Osteoblast (primary cell): ENCODE measurements around the gene SPAG16. TPM values are rescaled to one million over a fixed set of nuclear protein-coding genes. Genes with fewer than 3 reads are reported as not detected.
A peak's percentile ranks its signal among the peaks of the same experiment; 100 is the strongest.

ENCODE experiments used
- DNase-seq: peaks from one replicate; pipeline ENCODE4 v3.0.0; 2011; ENCODE audit warnings: low spot score, mixed read lengths; ENCODE audit not compliant: insufficient read length; ENCODE audit errors: missing footprints
- H2AFZ ChIP-seq: 2 replicates; pipeline ENCODE4 v1.6.0; 2011; ENCODE audit warnings: mild to moderate bottlenecking, low read length
- H3K27ac ChIP-seq: 2 replicates; pipeline ENCODE4 v1.5.1; 2011; ENCODE audit warnings: mild to moderate bottlenecking, low read depth, low read length, moderate library complexity
- H3K27me3 ChIP-seq: 2 replicates; pipeline ENCODE4 v1.6.0; 2012; ENCODE audit warnings: mild to moderate bottlenecking, control low read depth, inconsistent platforms, low read length, moderate library complexity; ENCODE audit not compliant: insufficient read depth
- H3K36me3 ChIP-seq: 2 replicates; pipeline ENCODE4 v1.5.1; 2011; ENCODE audit warnings: mild to moderate bottlenecking, low read length, control low read depth, moderate library complexity; ENCODE audit not compliant: insufficient read depth
- H3K4me1 ChIP-seq: 2 replicates; pipeline ENCODE4 v1.5.1; 2011; ENCODE audit warnings: mild to moderate bottlenecking, low read length, control low read depth, moderate library complexity; ENCODE audit not compliant: insufficient read depth
- H3K4me2 ChIP-seq: 2 replicates; pipeline ENCODE4 v1.6.0; 2011; ENCODE audit warnings: mild to moderate bottlenecking, low read length; ENCODE audit not compliant: insufficient read depth
- H3K4me3 ChIP-seq: fragments of 200-600 bp; sonication (generic); 3 replicates; pipeline ENCODE4 v1.5.1; 2012; ENCODE audit warnings: mild to moderate bottlenecking, low read length, inconsistent platforms; ENCODE audit not compliant: insufficient read depth
- H3K79me2 ChIP-seq: 2 replicates; pipeline ENCODE4 v1.6.0; 2012; ENCODE audit warnings: mild to moderate bottlenecking, low read length, control low read depth, inconsistent platforms; ENCODE audit not compliant: insufficient read depth
- H3K9me3 ChIP-seq: 2 replicates; pipeline ENCODE4 v1.5.1; 2011; ENCODE audit warnings: low read depth, low read length, control low read depth
- H4K20me1 ChIP-seq: 2 replicates; pipeline ENCODE4 v1.6.0; 2012; ENCODE audit warnings: mild to moderate bottlenecking, low read length, control low read depth; ENCODE audit not compliant: insufficient read depth
- CTCF ChIP-seq: IDR thresholded peaks from 2 replicates; pipeline ENCODE4 v1.5.1; 2011; ENCODE audit warnings: mild to moderate bottlenecking, low read depth, low read length, moderate library complexity; ENCODE audit errors: extremely low read depth
- total RNA-seq: library from RNA; depleted of rRNA; stranded (reverse); fragments of >200 nt; gene quantifications from 2 replicates; pipeline ENCODE4 v1.2.3, GENCODE V29; 2012

SPAG16 gene
- total RNA-seq, 1 donor = 47.8 TPM

DNA sequence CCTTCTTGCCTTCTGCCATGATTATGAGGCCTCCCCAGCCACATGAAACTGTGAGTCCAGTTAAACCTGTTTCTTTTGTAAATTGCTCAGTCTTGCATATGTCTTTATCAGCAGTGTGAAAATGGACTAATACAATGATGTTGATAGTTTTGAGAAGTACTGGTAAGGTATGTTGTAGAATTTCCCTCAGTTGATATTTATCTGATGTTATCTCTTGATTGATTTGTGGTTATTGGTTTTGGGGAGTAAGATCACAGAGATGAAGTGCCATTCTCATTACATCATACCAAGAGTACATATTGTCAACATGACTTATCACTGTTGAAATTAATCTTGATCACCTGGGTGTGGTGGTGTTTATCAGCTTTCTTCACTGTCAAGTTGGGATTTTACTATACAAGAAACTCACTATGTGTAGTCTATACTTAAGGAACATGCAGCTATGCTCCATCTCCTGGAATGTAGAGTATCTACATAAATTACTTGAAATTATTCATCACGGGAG, 5.1 kb upstream of the SPAG16 start:
- Histone ChIP-seq H3K9me3 (no peaks in the 10 kb centered on the region), H3K36me3 (no peaks in the 10 kb centered on the region), H4K20me1 (no peaks in the 10 kb centered on the region), H3K79me2 (no peaks in the 10 kb centered on the region), H3K27me3 (no peaks in the 10 kb centered on the region), H3K4me1 (peaks cover 11% of the 10 kb centered on the region), H2AFZ (no peak overlapping the region), H3K27ac (no peak overlapping the region), H3K4me3 (no peak overlapping the region), H3K4me2 (no peak overlapping the region)
- TF ChIP-seq CTCF = no peak
- no peak for DNase-seq

GRCh38 chr2:213279971-213280370, 4.3 kb upstream of the SPAG16 start:
- H3K9me3 ChIP-seq = no peaks in the 10 kb centered on the region
- no peak overlapping the region for H3K27ac ChIP-seq
- H2AFZ ChIP-seq = no peak overlapping the region
- peaks cover 15% of the 10 kb centered on the region for H3K4me1 ChIP-seq
- H3K4me3 ChIP-seq = no peak overlapping the region
- H4K20me1 ChIP-seq = no peaks in the 10 kb centered on the region
- H3K36me3 ChIP-seq = no peaks in the 10 kb centered on the region
- H3K79me2 ChIP-seq = peaks cover 7% of the 10 kb centered on the region
- TF ChIP-seq CTCF = no peak
- no peaks in the 10 kb centered on the region for H3K27me3 ChIP-seq
- peak; percentile 36 for DNase-seq
- H3K4me2 ChIP-seq = peak overlapping the region; percentile 35

GRCh38 chr2:213281156-213281555, 3.1 kb upstream of the SPAG16 start:
- DNase-seq = no peak
- Histone ChIP-seq H3K27me3 (no peaks in the 10 kb centered on the region), H3K4me1 (peaks cover 24% of the 10 kb centered on the region), H3K79me2 (peaks cover 17% of the 10 kb centered on the region), H3K4me2 (peak overlapping the region; percentile 35), H2AFZ (no peak overlapping the region), H4K20me1 (no peaks in the 10 kb centered on the region), H3K9me3 (no peaks in the 10 kb centered on the region), H3K36me3 (no peaks in the 10 kb centered on the region), H3K27ac (no peak overlapping the region), H3K4me3 (no peak overlapping the region)
- TF ChIP-seq CTCF = no peak

DNA sequence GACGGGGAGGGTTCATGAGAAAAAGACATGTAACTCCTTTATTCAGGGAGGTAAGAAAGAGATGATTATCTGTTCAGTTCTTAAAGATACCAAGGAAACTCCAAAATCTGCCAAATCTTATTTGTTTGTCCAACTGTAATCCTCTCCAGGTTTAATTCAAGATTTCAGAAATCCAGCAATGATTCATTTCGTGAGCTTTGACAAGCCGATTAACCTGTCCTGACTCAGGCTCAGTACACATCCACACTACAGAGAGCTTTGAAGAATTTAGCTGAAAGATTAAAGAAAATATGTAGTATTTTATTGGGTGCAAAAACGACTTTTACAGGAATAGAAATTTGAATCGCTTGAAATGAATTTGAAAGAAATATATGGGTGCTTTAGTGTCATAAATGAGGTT, 1.1 kb downstream of the SPAG16 start:
- peak overlapping the region; percentile 95 for H3K4me2 ChIP-seq
- no peaks in the 10 kb centered on the region for H4K20me1 ChIP-seq
- H3K27ac ChIP-seq = no peak overlapping the region
- peaks cover 22% of the 10 kb centered on the region for H3K4me1 ChIP-seq
- DNase-seq = no peak
- H3K36me3 ChIP-seq = no peaks in the 10 kb centered on the region
- H3K4me3 ChIP-seq = peak overlapping the region; percentile 93
- no peaks in the 10 kb centered on the region for H3K27me3 ChIP-seq
- no peaks in the 10 kb centered on the region for H3K9me3 ChIP-seq
- peaks cover 29% of the 10 kb centered on the region for H3K79me2 ChIP-seq
- TF ChIP-seq CTCF = no peak
- no peak overlapping the region for H2AFZ ChIP-seq
